ENCODE results near the gene KIF5A.
"Not testable (repeated sequence)": the region's sequence is repeated elsewhere in the genome, so short reads cannot be mapped to it uniquely, and the experiment has no call there.

KIF5A gene

DNA sequence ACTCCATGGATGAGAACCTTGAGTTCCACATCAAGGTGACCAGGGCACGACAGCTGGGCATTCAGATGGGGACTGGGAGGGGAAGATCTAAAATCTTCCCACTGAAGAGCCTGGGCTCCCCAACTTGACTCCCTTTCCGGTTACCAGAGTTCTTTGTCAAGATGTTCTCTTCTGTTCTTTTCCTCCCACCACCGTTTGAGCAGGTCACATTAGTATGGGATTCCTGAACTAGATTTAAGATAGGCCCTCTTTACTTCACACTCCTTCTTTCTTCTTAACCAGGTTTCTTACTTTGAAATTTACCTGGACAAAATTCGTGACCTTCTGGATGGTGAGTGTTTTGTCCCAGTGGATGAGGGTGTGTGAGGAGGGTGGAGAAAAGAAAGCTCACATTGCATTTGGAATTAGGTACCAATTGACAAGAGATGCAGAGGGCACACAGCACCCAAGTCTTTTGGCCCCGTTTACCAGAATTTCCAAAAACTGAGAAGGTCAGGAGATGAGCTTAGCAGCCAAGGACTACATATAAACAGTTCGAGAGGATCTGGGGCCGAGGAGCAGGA, 14.4 kb downstream of the KIF5A start:
- no peaks in the 10 kb centered on the region for H3K4me1 ChIP-seq (ENCODE audit: insufficient read depth, low read length)
- H2AFZ ChIP-seq (ENCODE audit: low read depth, low read length), result no peak overlapping the region
- H3K9me3 ChIP-seq (ENCODE audit: low read length), result no peaks in the 10 kb centered on the region
- peaks cover 36% of the 10 kb centered on the region for H3K36me3 ChIP-seq (ENCODE audit: insufficient read depth, low read length)
- H3K4me3 ChIP-seq (ENCODE audit: low read length), result no peak overlapping the region
- H3K27me3 ChIP-seq (ENCODE audit: insufficient read depth, low read length), result no peaks in the 10 kb centered on the region

- H3K27me3 ChIP-seq (ENCODE audit: insufficient read depth, low read length), result no peaks in the 10 kb centered on the region
- H3K36me3 ChIP-seq (ENCODE audit: insufficient read depth, low read length), result peaks cover 59% of the 10 kb centered on the region
- no peaks in the 10 kb centered on the region for H3K9me3 ChIP-seq (ENCODE audit: low read length)
- H2AFZ ChIP-seq (ENCODE audit: low read depth, low read length), result no peak overlapping the region
- no peaks in the 10 kb centered on the region for H3K4me1 ChIP-seq (ENCODE audit: insufficient read depth, low read length)
- no peak overlapping the region for H3K4me3 ChIP-seq (ENCODE audit: low read length)
Observed at GRCh38 chr12:57568838-57569237, 19.0 kb downstream of the KIF5A start.

DNA sequence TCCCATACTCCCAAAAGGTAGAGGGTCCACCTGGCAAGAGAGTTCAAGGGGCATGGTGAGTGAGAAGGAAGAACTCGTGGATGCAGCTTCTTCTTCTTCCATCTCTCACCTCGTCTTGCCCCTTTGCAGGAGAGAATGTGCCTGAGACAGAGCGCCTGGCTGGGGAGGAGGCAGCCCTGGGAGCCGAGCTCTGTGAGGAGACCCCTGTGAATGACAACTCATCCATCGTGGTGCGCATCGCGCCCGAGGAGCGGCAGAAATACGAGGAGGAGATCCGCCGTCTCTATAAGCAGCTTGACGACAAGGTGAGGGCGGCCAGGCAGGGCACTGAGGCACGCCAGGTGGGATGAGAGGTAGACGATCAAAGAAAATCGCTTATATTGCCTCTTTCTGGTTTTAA, 20.0 kb downstream of the KIF5A start:
- Histone ChIP-seq H3K9me3 (ENCODE audit: low read length) (no peaks in the 10 kb centered on the region), H3K27me3 (ENCODE audit: insufficient read depth, low read length) (no peaks in the 10 kb centered on the region), H3K4me3 (ENCODE audit: low read length) (no peak overlapping the region), H3K36me3 (ENCODE audit: insufficient read depth, low read length) (peaks cover 52% of the 10 kb centered on the region), H3K4me1 (ENCODE audit: insufficient read depth, low read length) (no peaks in the 10 kb centered on the region), H2AFZ (ENCODE audit: low read depth, low read length) (no peak overlapping the region)

- not testable (repeated sequence) for H3K4me3 ChIP-seq (ENCODE audit: low read length); H3K27me3 ChIP-seq (ENCODE audit: insufficient read depth, low read length); H2AFZ ChIP-seq (ENCODE audit: low read depth, low read length); H3K9me3 ChIP-seq (ENCODE audit: low read length); H3K4me1 ChIP-seq (ENCODE audit: insufficient read depth, low read length)
- H3K36me3 ChIP-seq (ENCODE audit: insufficient read depth, low read length), result peaks cover 57% of the 10 kb centered on the region
Observed at GRCh38 chr12:57570438-57570837, 20.6 kb downstream of the KIF5A start.

GRCh38 chr12:57571926-57572762, 22.3 kb downstream of the KIF5A start:
- H3K4me3 ChIP-seq (ENCODE audit: low read length), result no peak overlapping the region
- no peaks in the 10 kb centered on the region for H3K4me1 ChIP-seq (ENCODE audit: insufficient read depth, low read length)
- no peaks in the 10 kb centered on the region for H3K27me3 ChIP-seq (ENCODE audit: insufficient read depth, low read length)
- peaks cover 68% of the 10 kb centered on the region for H3K36me3 ChIP-seq (ENCODE audit: insufficient read depth, low read length)
- H3K9me3 ChIP-seq (ENCODE audit: low read length), result no peaks in the 10 kb centered on the region
- no peak overlapping the region for H2AFZ ChIP-seq (ENCODE audit: low read depth, low read length)

DNA sequence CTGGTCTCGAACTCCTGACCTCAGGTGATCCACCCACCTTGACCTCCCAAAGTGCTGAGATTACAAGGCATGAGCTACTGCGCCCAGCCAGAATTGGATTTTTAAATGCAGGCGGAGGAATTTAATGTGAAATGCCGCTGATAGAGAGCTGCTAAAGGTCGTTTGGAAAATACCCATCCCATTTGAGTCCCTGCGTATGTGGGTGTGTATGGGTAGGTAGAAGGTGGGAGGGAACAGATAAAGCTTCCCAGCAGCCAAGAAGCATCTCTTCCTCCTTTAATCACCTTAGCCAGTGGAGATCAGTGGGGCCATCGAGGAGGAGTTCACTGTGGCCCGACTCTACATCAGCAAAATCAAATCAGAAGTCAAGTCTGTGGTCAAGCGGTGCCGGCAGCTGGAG, 25.0 kb downstream of the KIF5A start:
- Histone ChIP-seq H3K4me1 (ENCODE audit: insufficient read depth, low read length) (no peaks in the 10 kb centered on the region), H3K36me3 (ENCODE audit: insufficient read depth, low read length) (peaks cover 70% of the 10 kb centered on the region), H3K27me3 (ENCODE audit: insufficient read depth, low read length) (no peaks in the 10 kb centered on the region), H2AFZ (ENCODE audit: low read depth, low read length) (no peak overlapping the region), H3K4me3 (ENCODE audit: low read length) (no peak overlapping the region), H3K9me3 (ENCODE audit: low read length) (no peaks in the 10 kb centered on the region)

- Histone ChIP-seq H2AFZ (ENCODE audit: low read depth, low read length) (no peak overlapping the region), H3K4me1 (ENCODE audit: insufficient read depth, low read length) (no peaks in the 10 kb centered on the region), H3K4me3 (ENCODE audit: low read length) (no peak overlapping the region), H3K27me3 (ENCODE audit: insufficient read depth, low read length) (no peaks in the 10 kb centered on the region), H3K9me3 (ENCODE audit: low read length) (no peaks in the 10 kb centered on the region), H3K36me3 (ENCODE audit: insufficient read depth, low read length) (peaks cover 74% of the 10 kb centered on the region)
Observed at GRCh38 chr12:57575771-57576612, 26.1 kb downstream of the KIF5A start.

- H2AFZ ChIP-seq (ENCODE audit: low read depth, low read length), result no peak overlapping the region
- no peak overlapping the region for H3K4me3 ChIP-seq (ENCODE audit: low read length)
- H3K4me1 ChIP-seq (ENCODE audit: insufficient read depth, low read length), result no peaks in the 10 kb centered on the region
- H3K36me3 ChIP-seq (ENCODE audit: insufficient read depth, low read length), result peaks cover 74% of the 10 kb centered on the region
- no peaks in the 10 kb centered on the region for H3K27me3 ChIP-seq (ENCODE audit: insufficient read depth, low read length)
- no peaks in the 10 kb centered on the region for H3K9me3 ChIP-seq (ENCODE audit: low read length)
Observed at GRCh38 chr12:57576613-57577160, 26.8 kb downstream of the KIF5A start.

- Histone ChIP-seq H3K9me3 (ENCODE audit: low read length) (no peaks in the 10 kb centered on the region), H3K36me3 (ENCODE audit: insufficient read depth, low read length) (peaks cover 70% of the 10 kb centered on the region), H3K4me1 (ENCODE audit: insufficient read depth, low read length) (no peaks in the 10 kb centered on the region), H2AFZ (ENCODE audit: low read depth, low read length) (no peak overlapping the region), H3K4me3 (ENCODE audit: low read length) (no peak overlapping the region), H3K27me3 (ENCODE audit: insufficient read depth, low read length) (no peaks in the 10 kb centered on the region)
Observed at GRCh38 chr12:57577981-57578758, 28.3 kb downstream of the KIF5A start.

DNA sequence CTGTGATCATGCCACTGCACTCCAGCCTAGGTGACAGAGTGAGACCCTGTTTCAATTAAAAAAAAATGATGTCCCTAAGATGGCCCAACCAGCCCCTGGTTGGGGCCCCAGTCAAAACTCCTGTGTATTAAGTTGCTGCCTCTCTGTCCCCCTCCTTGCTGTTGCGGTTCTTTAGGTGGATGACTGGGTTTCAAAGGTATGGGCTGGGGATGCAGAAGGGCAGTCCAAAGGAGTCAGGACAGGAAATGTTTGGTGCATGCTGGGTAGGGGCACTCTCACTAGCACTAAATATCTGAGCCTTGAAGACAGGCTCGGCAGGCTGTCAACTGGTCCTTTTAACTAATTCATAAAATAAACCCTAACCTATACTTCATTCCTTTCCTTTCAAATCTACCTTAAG, 29.2 kb downstream of the KIF5A start:
- Histone ChIP-seq H3K4me1 (ENCODE audit: insufficient read depth, low read length) (no peaks in the 10 kb centered on the region), H3K36me3 (ENCODE audit: insufficient read depth, low read length) (peaks cover 68% of the 10 kb centered on the region), H3K9me3 (ENCODE audit: low read length) (no peaks in the 10 kb centered on the region), H2AFZ (ENCODE audit: low read depth, low read length) (no peak overlapping the region), H3K4me3 (ENCODE audit: low read length) (no peak overlapping the region), H3K27me3 (ENCODE audit: insufficient read depth, low read length) (no peaks in the 10 kb centered on the region)

DNA sequence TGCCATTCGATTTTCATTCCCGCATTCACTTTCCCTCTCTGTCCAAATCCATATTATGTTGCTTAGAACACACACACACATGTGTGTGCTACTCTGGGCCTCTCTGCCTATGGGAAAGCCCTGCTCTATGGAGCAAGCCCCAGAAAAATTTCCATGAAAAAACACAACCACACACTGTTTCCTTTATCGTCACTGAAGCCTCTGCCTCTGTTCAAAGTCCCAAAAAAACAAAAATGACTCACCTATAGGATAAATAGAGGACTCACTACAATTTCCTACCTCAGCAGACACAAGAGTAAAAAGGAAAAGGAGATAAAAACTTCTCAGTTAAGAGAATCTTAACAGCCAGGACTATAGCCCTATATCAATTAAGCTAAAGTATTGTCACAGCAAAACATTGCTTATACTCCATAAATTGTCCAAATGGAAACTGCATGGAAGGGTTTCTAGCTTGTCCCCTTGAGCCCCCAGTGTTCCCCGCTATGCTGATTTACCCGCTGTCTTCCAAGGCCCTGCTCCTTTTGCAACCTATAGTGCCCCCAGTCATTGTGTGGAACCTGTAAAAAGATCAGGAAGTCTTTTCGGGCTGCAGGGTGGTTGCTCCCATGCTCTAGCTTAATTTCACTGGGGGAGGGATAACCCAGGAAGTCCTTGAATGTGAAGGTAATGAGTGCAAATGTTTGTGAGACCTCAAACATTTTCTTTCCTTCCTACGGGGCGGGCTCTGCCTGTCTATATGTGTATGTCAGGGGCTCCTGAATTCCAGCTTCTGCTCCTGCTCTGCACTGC, 30.0 kb downstream of the KIF5A start:
- H3K36me3 ChIP-seq (ENCODE audit: insufficient read depth, low read length), result peaks cover 65% of the 10 kb centered on the region
- H2AFZ ChIP-seq (ENCODE audit: low read depth, low read length), result no peak overlapping the region
- no peaks in the 10 kb centered on the region for H3K9me3 ChIP-seq (ENCODE audit: low read length)
- H3K4me3 ChIP-seq (ENCODE audit: low read length), result no peak overlapping the region
- H3K4me1 ChIP-seq (ENCODE audit: insufficient read depth, low read length), result no peaks in the 10 kb centered on the region
- no peaks in the 10 kb centered on the region for H3K27me3 ChIP-seq (ENCODE audit: insufficient read depth, low read length)

DNA sequence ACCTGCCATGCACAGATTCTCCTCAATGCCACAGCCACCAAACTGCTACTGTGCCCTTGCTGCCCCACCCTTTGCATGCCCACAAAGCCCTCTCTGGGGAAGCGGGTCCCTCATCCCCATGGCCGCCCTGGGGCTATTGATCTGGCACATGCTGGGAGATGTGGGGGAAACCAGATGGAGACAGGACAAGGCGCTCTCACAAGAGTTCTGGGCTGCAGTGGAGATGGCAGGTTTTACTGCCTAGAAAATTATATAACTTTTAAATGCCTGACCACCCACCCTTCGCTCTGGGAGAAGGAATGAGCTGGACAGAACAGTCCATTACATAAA, 30.6 kb downstream of the KIF5A start:
- no peak overlapping the region for H3K4me3 ChIP-seq (ENCODE audit: low read length)
- no peaks in the 10 kb centered on the region for H3K27me3 ChIP-seq (ENCODE audit: insufficient read depth, low read length)
- no peak overlapping the region for H2AFZ ChIP-seq (ENCODE audit: low read depth, low read length)
- no peaks in the 10 kb centered on the region for H3K4me1 ChIP-seq (ENCODE audit: insufficient read depth, low read length)
- H3K9me3 ChIP-seq (ENCODE audit: low read length), result no peaks in the 10 kb centered on the region
- H3K36me3 ChIP-seq (ENCODE audit: insufficient read depth, low read length), result peaks cover 60% of the 10 kb centered on the region

Data from neuron (in vitro differentiated cells).